Common myeloid progenitor, CD34-positive (primary cell): ENCODE measurements around the gene PTX3.

Experiments used
- CTCF ChIA-PET: fragments of 350-600 bp; sonication (Branson Sonifier 250); formaldehyde crosslinking; loops from one replicate; lab custom pipeline; 2021; ENCODE audit warnings: antibody characterized with exemption; lab: Charles Lee
- POLR2A ChIA-PET: fragments of 350-600 bp; sonication (Branson Sonifier 250); formaldehyde crosslinking; loops from one replicate; lab custom pipeline; 2021; ENCODE audit warnings: antibody characterized with exemption; lab: Charles Lee
- DNase-seq, 3 donors: peaks; one replicate each; pipeline versions ENCODE4 v3.0.0 to v3.0.0-alpha.2; 2013
- H3K27ac ChIP-seq, 2 experiments: 1 replicate in 1 of 2; 2 replicates in 1 of 2; pipeline ENCODE4 v1.7.0; 2013; ENCODE audit warnings: inconsistent platforms in 2 of 2, low read length in 2 of 2, mild to moderate bottlenecking in 2 of 2, low read depth in 1 of 2, moderate library complexity in 1 of 2; ENCODE audit not compliant: severe bottlenecking in 2 of 2, insufficient read depth in 1 of 2, poor library complexity in 1 of 2
- H3K27me3 ChIP-seq, 5 experiments: replicated peaks in 2 of 5; 1 replicate in 3 of 5; 2 replicates in 2 of 5; pipeline versions ENCODE4 v1.6.1 to v1.7.0; 2013; ENCODE audit warnings: low read length in 4 of 5, mild to moderate bottlenecking in 2 of 5, moderate library complexity in 2 of 5, inconsistent platforms in 1 of 5; ENCODE audit not compliant: insufficient read depth in 5 of 5, control insufficient read depth in 4 of 5
- H3K36me3 ChIP-seq, 4 experiments: 1 replicate in 2 of 4; 2 replicates in 2 of 4; pipeline versions ENCODE4 v1.6.1 to v1.7.0; 2013; ENCODE audit warnings: low read length in 3 of 4, control low read depth in 1 of 4, mild to moderate bottlenecking in 1 of 4; ENCODE audit not compliant: control insufficient read depth in 4 of 4, insufficient read depth in 4 of 4
- H3K4me1 ChIP-seq, 4 experiments: 1 replicate in 3 of 4; 2 replicates in 1 of 4; pipeline versions ENCODE4 v1.6.1 to v1.7.1; 2013; ENCODE audit warnings: low read length in 3 of 4, mild to moderate bottlenecking in 3 of 4, control low read depth in 1 of 4, inconsistent platforms in 1 of 4, moderate library complexity in 1 of 4; ENCODE audit not compliant: control insufficient read depth in 4 of 4, insufficient read depth in 4 of 4; ENCODE audit errors: control extremely low read depth in 1 of 4
- H3K4me3 ChIP-seq, 7 experiments: 1 replicate in 4 of 7; 2 replicates in 3 of 7; pipeline versions ENCODE4 v1.5.1 to v1.7.0; 2013; ENCODE audit warnings: mild to moderate bottlenecking in 7 of 7, low read length in 6 of 7, moderate library complexity in 6 of 7, inconsistent platforms in 2 of 7, low read depth in 2 of 7, control low read depth in 1 of 7; ENCODE audit not compliant: insufficient read depth in 4 of 7, control insufficient read depth in 1 of 7; ENCODE audit errors: extremely low read depth in 1 of 7
- H3K9me3 ChIP-seq, 5 experiments: 1 replicate in 4 of 5; 2 replicates in 1 of 5; pipeline versions ENCODE4 v1.6.1 to v1.7.1; 2013; ENCODE audit warnings: low read length in 4 of 5, mild to moderate bottlenecking in 2 of 5, inconsistent platforms in 1 of 5, low read depth in 1 of 5, moderate library complexity in 1 of 5; ENCODE audit not compliant: control insufficient read depth in 4 of 5, insufficient read depth in 2 of 5; ENCODE audit errors: control extremely low read depth in 1 of 5
- WGBS: methylation state at CpG from one replicate; pipeline ENCODE4 v1.1.5; 2013; ENCODE audit not compliant: insufficient coverage; 5-methylcytosine and 5-hydroxymethylcytosine counted together

PTX3 gene

GRCh38 chr3:157453824-157454223 lies 17.2 kb downstream of the PTX3 start:
- no peak overlapping the region for H3K27ac ChIP-seq
- no peaks in the 10 kb centered on the region for H3K36me3 ChIP-seq
- WGBS = 100% methylated on average over 1 of the region's 1 CpG
- no peaks in the 10 kb centered on the region for H3K9me3 ChIP-seq
- ChIA-PET CTCF (no interaction called here), POLR2A (no interaction called here)
- H3K4me3 ChIP-seq = no peak overlapping the region
- H3K4me1 ChIP-seq = peaks cover 0 to 9% (median 4%) of the 10 kb centered on the region in 4 experiments
- DNase-seq = no peak
- H3K27me3 ChIP-seq = no peaks in the 10 kb centered on the region

- no peak for DNase-seq
- H3K4me3 ChIP-seq = no peak overlapping the region
- no peak overlapping the region for H3K27ac ChIP-seq
- WGBS = 85% methylated on average over 2 of the region's 2 CpGs
- POLR2A ChIA-PET = no interaction called here
- CTCF ChIA-PET = no interaction called here
- no peaks in the 10 kb centered on the region for H3K36me3 ChIP-seq
- no peaks in the 10 kb centered on the region for H3K27me3 ChIP-seq
- H3K4me1 ChIP-seq = no peaks in the 10 kb centered on the region
- H3K9me3 ChIP-seq = no peaks in the 10 kb centered on the region
Measured at GRCh38 chr3:157459706-157460105, 23.1 kb downstream of the PTX3 start.

- Histone ChIP-seq H3K36me3 (no peaks in the 10 kb centered on the region), H3K27me3 (no peaks in the 10 kb centered on the region), H3K9me3 (no peaks in the 10 kb centered on the region), H3K27ac (no peak overlapping the region), H3K4me3 (no peak overlapping the region), H3K4me1 (no peaks in the 10 kb centered on the region)
- WGBS = 88% methylated on average over 1 of the region's 2 CpGs
- DNase-seq = no peak
- CTCF ChIA-PET = no interaction called here
- POLR2A ChIA-PET = no interaction called here
Measured at GRCh38 chr3:157460253-157460652, 23.6 kb downstream of the PTX3 start.

GRCh38 chr3:157463816-157464215 lies 27.2 kb downstream of the PTX3 start:
- ChIA-PET POLR2A (no interaction called here), CTCF (interaction anchor here (1.3 to 1.6 kb wide), 2 partner anchors 23 to 262 kb away, joined by 3 read pairs; no protein-coding TSS in a partner anchor)
- no peak overlapping the region for H3K4me3 ChIP-seq
- WGBS = 83% methylated on average over 1 of the region's 1 CpG
- H3K27ac ChIP-seq = no peak overlapping the region
- H3K9me3 ChIP-seq = no peaks in the 10 kb centered on the region
- H3K27me3 ChIP-seq = no peaks in the 10 kb centered on the region
- DNase-seq = no peak
- no peaks in the 10 kb centered on the region for H3K4me1 ChIP-seq
- no peaks in the 10 kb centered on the region for H3K36me3 ChIP-seq

- POLR2A ChIA-PET = no interaction called here
- Histone ChIP-seq H3K4me3 (no peak overlapping the region), H3K27me3 (no peaks in the 10 kb centered on the region), H3K9me3 (no peaks in the 10 kb centered on the region), H3K4me1 (peaks cover 0 to 1% (median 0%) of the 10 kb centered on the region in 4 experiments), H3K27ac (no peak overlapping the region), H3K36me3 (no peaks in the 10 kb centered on the region)
- DNase-seq = no peak
- CTCF ChIA-PET = interaction anchor here (1.6 to 2.4 kb wide), 3 partner anchors 23 to 260 kb away, joined by 3 to 6 read pairs (median 4); no protein-coding TSS in a partner anchor
- WGBS = 94% methylated on average over 2 of the region's 3 CpGs
Measured at GRCh38 chr3:157464321-157464720, 27.7 kb downstream of the PTX3 start.

GRCh38 chr3:157465741-157466140 lies 29.1 kb downstream of the PTX3 start:
- no peak for DNase-seq
- no peak overlapping the region for H3K27ac ChIP-seq
- H3K4me1 ChIP-seq = peaks cover 0 to 6% (median 0%) of the 10 kb centered on the region in 4 experiments
- no peaks in the 10 kb centered on the region for H3K27me3 ChIP-seq
- no peaks in the 10 kb centered on the region for H3K9me3 ChIP-seq
- WGBS = 100% methylated on average over 1 of the region's 1 CpG
- H3K36me3 ChIP-seq = no peaks in the 10 kb centered on the region
- ChIA-PET POLR2A (no interaction called here), CTCF (interaction anchor here (0.7 to 2.4 kb wide), 3 partner anchors 10 to 261 kb away, joined by 3 to 6 read pairs (median 4); no protein-coding TSS in a partner anchor)
- no peak overlapping the region for H3K4me3 ChIP-seq

GRCh38 chr3:157467200-157467599 lies 30.6 kb downstream of the PTX3 start:
- ChIA-PET POLR2A (interaction anchor here (0.6 kb wide), 1 partner anchor 195 kb away, joined by 3 read pairs; no protein-coding TSS in a partner anchor), CTCF (interaction anchor here (0.6 kb wide), 1 partner anchor 268 kb away, joined by 3 read pairs; no protein-coding TSS in a partner anchor)
- DNase-seq = no peak
- Histone ChIP-seq H3K27ac (no peak overlapping the region), H3K4me3 (no peak overlapping the region), H3K9me3 (no peaks in the 10 kb centered on the region), H3K36me3 (no peaks in the 10 kb centered on the region), H3K27me3 (no peaks in the 10 kb centered on the region), H3K4me1 (peaks cover 0 to 6% (median 0%) of the 10 kb centered on the region in 4 experiments)
- WGBS = no CpG with 5 or more reads among the region's 1 CpG
